B cell (primary cell): Measurements from ENCODE around the gene DYNC2I2. TPM values are rescaled to one million over a fixed set of nuclear protein-coding genes. Genes with fewer than 3 reads are reported as not detected.

Source experiments
- ATAC-seq: fragments of 200-7000 bp; cut with Tn5 transposase; one replicate; pipeline ENCODE4 v1.10.0; 2021; ENCODE audit warnings: low read depth, mild to moderate bottlenecking, moderate number of reproducible peaks, moderate library complexity
- CTCF ChIA-PET: fragments of 350-600 bp; sonication (Branson Sonifier 250); formaldehyde crosslinking; loops from one replicate; lab custom pipeline; 2021; ENCODE audit warnings: antibody characterized with exemption, inconsistent platforms; lab: Charles Lee
- POLR2A ChIA-PET: fragments of 350-600 bp; sonication (Branson Sonifier 250); formaldehyde crosslinking; loops from one replicate; lab custom pipeline; 2021; ENCODE audit warnings: antibody characterized with exemption; lab: Charles Lee
- DNase-seq: peaks from one replicate; pipeline ENCODE4 v3.0.0; 2013
- H2AFZ ChIP-seq: 2 replicates; pipeline ENCODE4 v1.6.1; 2012; ENCODE audit warnings: mild to moderate bottlenecking, low read depth, low read length; ENCODE audit not compliant: insufficient read depth, poor library complexity, severe bottlenecking
- H3K27ac ChIP-seq, 2 donors: 1 replicate in 1 of 2; 2 replicates in 1 of 2; pipeline ENCODE4 v1.5.1; 2012 to 2013; ENCODE audit warnings: low read length in 2 of 2, mild to moderate bottlenecking in 2 of 2, moderate library complexity in 1 of 2
- H3K27me3 ChIP-seq, 4 experiments: fragments of 200-600 bp in 1 of 4; sonication (generic) in 1 of 4; replicated peaks in 1 of 4; 1 replicate in 2 of 4; 2 replicates in 2 of 4; pipeline versions ENCODE4 v1.6.1 to v1.7.0; 2013 to 2016; ENCODE audit warnings: low read length in 3 of 4, mild to moderate bottlenecking in 2 of 4, mixed read lengths in 1 of 4, moderate library complexity in 1 of 4; ENCODE audit not compliant: insufficient read depth in 4 of 4, control insufficient read depth in 3 of 4; ENCODE audit errors: control extremely low read depth in 1 of 4
- H3K36me3 ChIP-seq, 2 experiments: replicated peaks in 1 of 2; 1 replicate in 1 of 2; 2 replicates in 1 of 2; pipeline versions ENCODE4 v1.6.1 to v1.7.1; 2013; ENCODE audit warnings: low read length in 1 of 2; ENCODE audit not compliant: insufficient read depth in 2 of 2, control insufficient read depth in 1 of 2; ENCODE audit errors: control extremely low read depth in 1 of 2, extremely low read depth in 1 of 2
- H3K4me1 ChIP-seq, 2 donors: fragments of 200-600 bp in 1 of 2; sonication (generic) in 1 of 2; 1 replicate in 1 of 2; 2 replicates in 1 of 2; pipeline versions ENCODE4 v1.5.1 to v1.6.1; 2013 to 2017; ENCODE audit warnings: low read length in 2 of 2; ENCODE audit not compliant: control insufficient read depth in 2 of 2, insufficient read depth in 2 of 2
- H3K4me2 ChIP-seq: replicated peaks from 2 replicates; pipeline ENCODE3; 2012; ENCODE audit warnings: mild to moderate bottlenecking, low read depth, low read length; ENCODE audit not compliant: poor library complexity, severe bottlenecking
- H3K4me3 ChIP-seq, 5 experiments: fragments of 200-600 bp in 1 of 5; sonication (generic) in 1 of 5; 1 replicate in 3 of 5; 2 replicates in 2 of 5; pipeline versions ENCODE4 v1.5.1 to v1.7.0; 2011 to 2016; ENCODE audit warnings: low read length in 4 of 5, mild to moderate bottlenecking in 4 of 5, low read depth in 2 of 5, control low read depth in 1 of 5, moderate library complexity in 1 of 5; ENCODE audit not compliant: insufficient read depth in 1 of 5; ENCODE audit errors: control extremely low read depth in 1 of 5, extremely low read depth in 1 of 5
- H3K79me2 ChIP-seq: fragments of 200-600 bp; sonication (generic); one replicate; pipeline ENCODE4 v1.6.0; 2016; ENCODE audit warnings: low read length; ENCODE audit not compliant: control insufficient read depth, insufficient read depth
- H3K9ac ChIP-seq: fragments of 200-600 bp; sonication (generic); 2 replicates; pipeline ENCODE4 v1.6.1; 2017; ENCODE audit warnings: mild to moderate bottlenecking, low read length, moderate library complexity
- H3K9me3 ChIP-seq, 3 donors: one replicate each; pipeline versions ENCODE4 v1.6.1 to v1.7.1; 2013; ENCODE audit warnings: low read length in 2 of 3; ENCODE audit not compliant: control insufficient read depth in 2 of 3, insufficient read depth in 1 of 3; ENCODE audit errors: control extremely low read depth in 1 of 3
- H4K20me1 ChIP-seq: 2 replicates; pipeline ENCODE4 v1.6.0; 2012; ENCODE audit warnings: mild to moderate bottlenecking, low read length; ENCODE audit not compliant: insufficient read depth, control insufficient read depth, poor library complexity, severe bottlenecking
- H3K27ac Mint-ChIP-seq: one replicate; pipeline ENCODE4 v1.8.0; 2021; ENCODE audit warnings: mixed read lengths
- H3K27me3 Mint-ChIP-seq: one replicate; pipeline ENCODE4 v1.8.0; 2021; ENCODE audit warnings: mixed read lengths
- H3K4me1 Mint-ChIP-seq: one replicate; pipeline ENCODE4 v1.8.0; 2021; ENCODE audit warnings: mixed read lengths
- H3K4me3 Mint-ChIP-seq: one replicate; pipeline ENCODE4 v1.8.0; 2021; ENCODE audit warnings: mixed read lengths
- H3K9me3 Mint-ChIP-seq: one replicate; pipeline ENCODE4 v1.8.0; 2022; ENCODE audit warnings: mixed read lengths; ENCODE audit not compliant: insufficient read depth
- CTCF ChIP-seq: fragments of 200-600 bp; IDR thresholded peaks from one replicate; pipeline ENCODE4 v1.8.0; 2022; ENCODE audit warnings: antibody characterized with exemption, mild to moderate bottlenecking
- EZH2 ChIP-seq: IDR thresholded peaks from 2 replicates; pipeline ENCODE4 v1.6.1; 2012; ENCODE audit warnings: borderline replicate concordance, low read depth, mild to moderate bottlenecking, moderate library complexity, low read length; ENCODE audit not compliant: insufficient read depth, poor library complexity, severe bottlenecking
- WGBS: methylation state at CpG from one replicate; pipeline ENCODE4 v1.1.5; 2013; ENCODE audit warnings: missing lambda C conversion rate; ENCODE audit not compliant: insufficient coverage; 5-methylcytosine and 5-hydroxymethylcytosine counted together
- intact Hi-C: fragments of 100-400 bp; cut with micrococcal nuclease; formaldehyde crosslinking; loops from one replicate; pipeline ENCODE4 v1.10.0; 2022
- polyA plus RNA-seq: library from polyadenylated mRNA; depleted of rRNA; stranded (reverse); fragments of >200 nt; gene quantifications from 2 replicates; pipeline ENCODE4 v1.2.3, GENCODE V29; 2012
- total RNA-seq, 2 donors: library from RNA; stranded (reverse); fragments of 120-200 nt in 1 of 2; gene quantifications; 1 replicate in 1 of 2; 2 replicates in 1 of 2; pipeline versions ENCODE4 v1.2.3 to v1.2.4, GENCODE V29; 2013 to 2022

The DYNC2I2 gene
- total and polyA plus RNA-seq, 2 donors (not counting 1 experiment from before 2014, with no cell fraction given) = 76.6 to 109 TPM

- Mint-ChIP-seq H3K4me1 (peaks cover 50% of the 10 kb centered on the region), H3K4me3 (peak overlapping the region; percentile 98), H3K9me3 (no peaks in the 10 kb centered on the region), H3K27ac (peak overlapping the region; percentile 96), H3K27me3 (no peaks in the 10 kb centered on the region)
- under 1% methylated on average over 74 of the region's 83 CpGs for WGBS
- Histone ChIP-seq H3K27ac (peak overlapping the region; percentile 15 to 75), H3K4me2 (peak overlapping the region; percentile 85), H2AFZ (peak overlapping the region; percentile 37), H3K36me3 (peaks cover 14 to 38% of the 10 kb centered on the region in 2 experiments), H3K4me3 (peak overlapping the region; percentile 54 to 84 (median 77)), H3K27me3 (no peaks in the 10 kb centered on the region), H3K9me3 (no peaks in the 10 kb centered on the region), H3K4me1 (peaks cover 41 to 50% of the 10 kb centered on the region in 2 donors), H3K79me2 (peaks cover 70% of the 10 kb centered on the region), H4K20me1 (peaks cover 32% of the 10 kb centered on the region), H3K9ac (peak overlapping the region; percentile 77)
- ChIA-PET CTCF (interaction anchor here (1.3 to 4.3 kb wide), 5 partner anchors 12 to 239 kb away, joined by 3 to 13 read pairs (median 4); partner anchors contain the start of genes PKN3 and ZDHHC12), POLR2A (interaction anchor here (0.6 to 1.9 kb wide), 8 partner anchors 8 to 836 kb away, joined by 3 to 6 read pairs (median 4); partner anchors contain the start of genes DYNC2I2, ENDOG, ENG and ZDHHC12)
- ATAC-seq = peak; percentile 7
- peak; percentile 74 for DNase-seq
- TF ChIP-seq CTCF (no peak), EZH2 (no peak)
- intact Hi-C loops = loop anchor here (1.0 to 5.0 kb wide), 8 partner anchors 34 to 233 kb away; partner anchors contain the start of genes DYNC2I2, ENDOG, ODF2 and SPOUT1
Measured at GRCh38 chr9:128689820-128690683, 33.4 kb upstream of the DYNC2I2 start.
